Ovary (tissue), 3 donors: ENCODE data around the gene AURKB.

Experiments
- EP300 ChIP-seq: sonication (generic); formaldehyde crosslinking; IDR thresholded peaks from one replicate; pipeline ENCODE4 v1.6.1; 2017; ENCODE audit warnings: antibody characterized with exemption
- POLR2A ChIP-seq: fragments of 450-650 bp; IDR thresholded peaks from one replicate; pipeline ENCODE4 v1.6.1; 2017; ENCODE audit warnings: antibody characterized with exemption, mild to moderate bottlenecking, moderate library complexity
- TF ChIP-seq, protein P1 (sequence below), 3 donors: fragments of 450-650 bp in 2 of 3; fragments of 200-600 bp in 1 of 3; IDR thresholded peaks; one replicate each; pipeline versions ENCODE4 v1.5.1 to v1.8.0; 2016 to 2022; ENCODE audit warnings: antibody characterized with exemption in 3 of 3, mild to moderate bottlenecking in 1 of 3
- donor health status: DM: no; HTN: no; CAD: no.

- TF ChIP-seq, protein P1, sequence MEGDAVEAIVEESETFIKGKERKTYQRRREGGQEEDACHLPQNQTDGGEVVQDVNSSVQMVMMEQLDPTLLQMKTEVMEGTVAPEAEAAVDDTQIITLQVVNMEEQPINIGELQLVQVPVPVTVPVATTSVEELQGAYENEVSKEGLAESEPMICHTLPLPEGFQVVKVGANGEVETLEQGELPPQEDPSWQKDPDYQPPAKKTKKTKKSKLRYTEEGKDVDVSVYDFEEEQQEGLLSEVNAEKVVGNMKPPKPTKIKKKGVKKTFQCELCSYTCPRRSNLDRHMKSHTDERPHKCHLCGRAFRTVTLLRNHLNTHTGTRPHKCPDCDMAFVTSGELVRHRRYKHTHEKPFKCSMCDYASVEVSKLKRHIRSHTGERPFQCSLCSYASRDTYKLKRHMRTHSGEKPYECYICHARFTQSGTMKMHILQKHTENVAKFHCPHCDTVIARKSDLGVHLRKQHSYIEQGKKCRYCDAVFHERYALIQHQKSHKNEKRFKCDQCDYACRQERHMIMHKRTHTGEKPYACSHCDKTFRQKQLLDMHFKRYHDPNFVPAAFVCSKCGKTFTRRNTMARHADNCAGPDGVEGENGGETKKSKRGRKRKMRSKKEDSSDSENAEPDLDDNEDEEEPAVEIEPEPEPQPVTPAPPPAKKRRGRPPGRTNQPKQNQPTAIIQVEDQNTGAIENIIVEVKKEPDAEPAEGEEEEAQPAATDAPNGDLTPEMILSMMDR (IDR thresholded peaks at IDR 0.05) = no peak
- TF ChIP-seq POLR2A (no peak), EP300 (no peak)
These were observed 47.4 kb upstream of the AURKB start for GRCh38 chr17:8257801-8258200.
